Measurements from ENCODE around the gene RBKS.

DNA sequence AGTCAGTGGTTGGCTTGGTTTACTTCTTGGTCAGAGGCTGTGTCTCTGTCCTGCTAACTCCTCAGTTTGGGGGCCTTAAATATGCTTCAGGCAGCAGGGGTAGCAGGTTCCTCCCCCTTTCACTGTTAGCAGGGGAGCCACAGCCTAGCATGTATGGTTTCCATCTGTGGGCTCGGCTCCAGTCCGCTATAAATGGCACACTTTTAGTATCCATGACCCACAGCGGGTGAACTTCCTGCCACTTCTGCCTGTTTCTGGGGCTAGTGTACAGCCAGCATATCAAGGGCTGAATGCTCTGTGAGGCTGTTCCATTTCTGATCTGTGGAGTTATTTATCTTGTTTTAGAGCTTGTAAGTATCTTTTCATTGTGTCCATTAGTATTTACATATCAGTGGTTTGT lies 60.4 kb downstream of the RBKS start:
- TF ChIP-seq CTCF (IDR thresholded peaks at IDR 0.05) (no peak), POLR2A (IDR thresholded peaks at IDR 0.05) (no peak)

Data from Peyer's patch (tissue), 4 donors.